ENCODE data around the gene LPIN1. TPM values are rescaled to one million over a fixed set of nuclear protein-coding genes. Genes with fewer than 3 reads are reported as not detected.
"Not testable (repeated sequence)": the region's sequence is repeated elsewhere in the genome, so short reads cannot be mapped to it uniquely, and the experiment has no call there.

LPIN1 gene
- total and polyA plus RNA-seq, 2 of the 8 experiments (the other 6 are each of a cell fraction or from before 2014, with no cell fraction given), result 4.3 to 9.8 TPM

- H3K18ac ChIP-seq (ENCODE audit: extremely low read depth, low read length); H4K5ac ChIP-seq (ENCODE audit: insufficient read length, low read depth, low read length); H3K9ac ChIP-seq (replicated peaks in 1 of 4; ENCODE audit: extremely low read depth in 1 of 4, low read depth in 3 of 4, low read length in 3 of 4); H2BK15ac ChIP-seq (ENCODE audit: low read length); H2AFZ ChIP-seq (ENCODE audit: low read length); H2BK120ac ChIP-seq (replicated peaks; ENCODE audit: low read depth, low read length); H3K14ac ChIP-seq (ENCODE audit: insufficient read length); POLR2A ChIA-PET (ENCODE audit: partially characterized antibody); H2BK20ac ChIP-seq (ENCODE audit: low read length); H4K8ac ChIP-seq (ENCODE audit: extremely low read depth, insufficient read depth, low read length); H4K91ac ChIP-seq (replicated peaks; ENCODE audit: insufficient read length, low read length); H3K79me2 ChIP-seq (ENCODE audit: control insufficient read depth in 1 of 2, insufficient read depth in 2 of 2, low read length in 2 of 2); H2BK12ac ChIP-seq (ENCODE audit: low read depth, low read length); H3K4ac ChIP-seq (replicated peaks; ENCODE audit: insufficient read length, low read depth, low read length); H4K20me1 ChIP-seq (replicated peaks in 1 of 2; ENCODE audit: control insufficient read depth in 1 of 2, insufficient read depth in 2 of 2, low read length in 2 of 2); H3K36me3 ChIP-seq (ENCODE audit: control insufficient read depth in 2 of 4, insufficient read depth in 4 of 4, low read length in 3 of 4); FAIRE-seq; H3K79me1 ChIP-seq (ENCODE audit: low read depth, low read length); H2BK5ac ChIP-seq (ENCODE audit: low read depth, low read length); H3K56ac ChIP-seq (replicated peaks; ENCODE audit: insufficient read length, low read depth, low read length); H3K4me3 ChIP-seq (ENCODE audit: extremely low read depth in 1 of 4, insufficient read depth in 2 of 4, low read depth in 3 of 4, low read length in 4 of 4); H3K23me2 ChIP-seq (ENCODE audit: low read depth, low read length); H3K4me2 ChIP-seq (ENCODE audit: insufficient read depth in 1 of 2, low read depth in 2 of 2, low read length in 2 of 2); H3K23ac ChIP-seq (ENCODE audit: insufficient read length); H3K9me3 ChIP-seq (ENCODE audit: insufficient read depth in 2 of 2, low read depth in 1 of 2, low read length in 1 of 2); H2AK5ac ChIP-seq (ENCODE audit: low read depth, low read length); DNase-seq (ENCODE audit: low read depth in 1 of 2, low spot score in 2 of 2); H3K27me3 ChIP-seq (replicated peaks in 1 of 4; ENCODE audit: control insufficient read depth in 3 of 4, extremely low read depth in 1 of 4, insufficient read depth in 3 of 4, low read length in 3 of 4); H3K27ac ChIP-seq (ENCODE audit: low read depth, low read length); H3K4me1 ChIP-seq (replicated peaks in 1 of 4; ENCODE audit: control insufficient read depth in 3 of 4, insufficient read depth in 4 of 4, low read length in 3 of 4): not testable (repeated sequence)
- CTCF ChIA-PET (ENCODE audit: partially characterized antibody), result interaction anchor here (0.6 to 2.1 kb wide), 8 partner anchors 10 to 177 kb away, joined by 3 to 8 read pairs (median 4); no protein-coding TSS in a partner anchor
- 100% methylated on average over 4 of the region's 32 CpGs; no CpG with 5 or more reads in 1 of the 2 experiments for WGBS, 2 experiments (ENCODE audit: extremely low coverage in 1 of 2, insufficient coverage in 1 of 2, insufficient read length in 1 of 2, insufficient replicate concordance in 2 of 2, low coverage in 1 of 2, low lambda C conversion rate in 2 of 2, missing lambda C conversion rate in 1 of 2)
These were observed 12.9 kb downstream of the LPIN1 start for GRCh38 chr2:11759182-11759975.

Data from H1 (cell line).